GM18502 (cell line): ENCODE measurements around the gene IGSF9B.
A peak's percentile ranks its signal among the peaks of the same experiment; 100 is the strongest.

ENCODE experiments used
- ATAC-seq: cut with Tn5 transposase; IDR thresholded peaks from one replicate; pipeline ENCODE4 v1.9.1; 2021; ENCODE audit warnings: mild to moderate bottlenecking; ENCODE audit not compliant: unreplicated experiment, poor library complexity

Gene IGSF9B

GRCh38 chr11:133904818-133905515 is 51.8 kb downstream of the IGSF9B start:
- ATAC-seq, result no peak

DNA sequence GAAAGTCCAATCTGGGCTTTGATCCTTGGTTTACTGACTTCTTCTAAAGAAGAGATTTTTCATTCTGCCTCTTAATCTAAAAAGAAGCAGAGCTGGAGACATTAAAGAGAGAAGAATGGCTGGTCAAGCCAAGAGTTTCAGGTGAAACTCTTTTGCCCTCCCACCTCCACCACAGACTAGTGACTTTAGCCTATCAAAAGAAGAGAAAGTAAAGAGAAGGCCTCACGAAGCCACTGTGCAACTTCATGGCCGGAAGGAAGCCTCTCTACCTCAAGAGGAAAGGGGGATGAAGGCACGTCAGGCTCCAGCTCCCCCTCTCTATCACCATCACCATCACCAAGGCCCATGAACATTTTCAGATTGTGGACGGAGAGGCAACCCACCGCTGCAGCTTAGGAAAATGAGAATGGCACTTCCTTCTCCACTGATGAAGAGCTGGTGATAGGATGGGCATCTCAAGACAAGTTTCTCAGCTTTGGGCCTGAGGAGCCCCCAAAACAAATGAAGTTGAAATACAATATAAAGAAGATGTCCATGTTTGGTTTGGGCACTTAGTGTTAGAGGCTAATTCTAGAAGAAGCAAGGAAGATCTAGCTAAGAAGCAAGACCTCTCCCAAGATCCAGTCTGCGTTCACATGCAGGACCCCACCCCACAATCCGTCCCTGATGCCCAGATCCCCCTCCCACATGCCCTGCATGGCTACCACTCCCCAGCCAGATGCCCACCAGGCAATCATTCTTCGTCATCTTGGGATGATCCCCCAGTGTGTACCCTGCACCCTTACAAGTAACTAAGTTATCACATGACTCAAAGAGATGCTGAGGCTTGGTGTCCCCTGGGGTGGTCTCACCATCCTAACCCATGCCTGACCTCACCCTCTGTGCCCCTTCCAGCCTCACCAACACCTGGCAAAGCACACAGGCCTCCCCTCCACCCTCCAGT is 52.6 kb downstream of the IGSF9B start:
- no peak for ATAC-seq

DNA sequence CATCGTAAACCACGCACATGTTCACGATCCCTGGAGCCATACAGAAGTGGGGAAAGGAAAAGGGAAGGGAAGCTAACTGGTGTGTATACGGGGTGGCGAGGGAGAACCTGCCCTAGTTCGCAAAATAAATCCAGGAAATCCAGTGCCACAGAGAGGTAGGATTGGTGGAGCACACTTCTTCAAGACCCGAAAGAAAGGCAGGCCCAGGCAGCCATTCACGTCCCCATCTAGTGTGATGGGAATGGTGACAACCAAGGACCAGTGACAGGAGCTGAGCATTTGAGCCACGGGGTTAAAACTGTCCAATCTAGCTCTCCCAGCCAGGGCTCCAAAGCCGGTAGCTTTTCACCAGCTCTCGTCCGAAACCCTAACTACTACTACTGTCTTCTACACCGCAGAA is 53.7 kb downstream of the IGSF9B start:
- no peak for ATAC-seq

- no peak for ATAC-seq
Observed at GRCh38 chr11:133902506-133902905, 54.3 kb downstream of the IGSF9B start.

DNA sequence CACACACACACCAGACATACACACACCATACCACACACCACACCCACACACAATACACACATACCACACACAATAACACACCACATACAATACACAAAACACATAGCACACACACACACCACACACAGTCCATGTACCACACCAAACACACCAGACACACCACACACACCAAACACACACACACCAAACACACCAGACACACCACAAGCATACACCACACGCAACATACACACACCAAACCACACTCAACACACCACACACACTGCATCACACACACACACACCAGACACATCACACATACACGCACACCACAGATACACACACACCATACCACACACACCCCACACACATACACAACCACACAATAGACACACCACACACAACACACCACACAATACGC is 54.8 kb downstream of the IGSF9B start:
- ATAC-seq, result no peak

- ATAC-seq, result no peak
Observed at GRCh38 chr11:133901316-133901715, 55.5 kb downstream of the IGSF9B start.

DNA sequence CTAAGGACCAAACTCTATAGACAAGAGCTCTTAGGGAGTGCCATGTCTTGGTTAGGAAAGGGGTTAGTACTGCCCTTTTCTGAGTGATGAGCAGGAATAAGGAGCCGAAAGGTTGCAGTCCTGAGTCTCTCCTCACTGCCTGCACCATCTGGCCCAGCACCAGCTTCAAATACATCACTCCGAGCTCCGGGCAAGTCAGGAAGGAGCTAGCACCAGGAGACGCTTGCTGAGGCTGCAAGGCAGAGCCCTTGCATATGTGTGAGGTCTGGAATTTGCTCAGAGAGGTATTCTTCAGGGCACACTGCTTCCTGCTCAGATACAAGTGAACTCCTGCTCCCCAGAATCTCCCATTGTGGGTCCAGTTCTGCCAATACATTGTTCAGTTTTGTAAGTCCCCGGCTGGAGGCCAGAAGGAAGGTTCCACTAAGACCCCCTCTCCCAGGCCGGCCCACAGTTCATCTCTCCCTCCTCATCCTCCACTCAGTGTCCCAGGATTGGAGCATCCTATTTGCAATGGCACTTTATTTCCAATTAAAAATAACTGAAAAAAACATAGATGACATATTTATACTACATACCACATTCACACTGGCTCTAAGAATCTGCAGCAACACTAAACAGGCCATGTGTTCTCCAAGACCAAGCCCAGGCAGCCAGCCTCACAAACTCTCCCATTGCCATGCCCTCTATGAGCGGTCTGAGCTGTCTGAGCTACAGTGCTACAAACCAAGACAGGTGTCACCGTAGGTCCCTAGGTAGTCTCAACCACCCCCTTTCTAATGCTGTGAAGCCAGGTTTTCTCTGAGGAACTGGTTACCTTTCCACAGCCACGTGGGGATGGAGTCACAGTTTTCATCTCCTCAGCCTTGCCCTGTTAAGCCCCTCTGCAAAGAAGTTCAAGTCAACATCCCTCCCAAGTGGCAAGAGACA is 56.3 kb downstream of the IGSF9B start:
- no peak for ATAC-seq

GRCh38 chr11:133898770-133899115 is 58.0 kb downstream of the IGSF9B start:
- no peak for ATAC-seq

GRCh38 chr11:133898031-133898769 is 58.6 kb downstream of the IGSF9B start:
- peak; percentile 65 for ATAC-seq

DNA sequence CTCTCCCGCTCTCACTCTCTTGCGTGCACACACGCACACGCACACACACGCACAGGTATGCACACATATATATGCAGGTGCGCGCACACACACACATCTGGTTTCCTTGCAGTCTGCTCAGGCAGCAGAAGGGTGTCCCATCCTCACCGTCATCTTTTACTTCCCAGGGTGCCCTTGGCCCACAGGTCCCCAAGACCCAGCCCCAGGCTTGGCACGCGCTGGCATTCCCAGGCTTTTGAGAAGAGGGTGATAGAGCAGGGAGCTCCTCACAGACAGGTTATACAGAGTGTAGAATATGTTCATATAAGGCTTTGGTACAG is 59.5 kb downstream of the IGSF9B start:
- no peak for ATAC-seq

GRCh38 chr11:133896642-133897330 is 60.0 kb downstream of the IGSF9B start:
- no peak for ATAC-seq

- peak; percentile 57 for ATAC-seq
Observed at GRCh38 chr11:133896028-133896427, 60.7 kb downstream of the IGSF9B start.

GRCh38 chr11:133895551-133895950 is 61.2 kb downstream of the IGSF9B start:
- peak; percentile 25 for ATAC-seq

- ATAC-seq, result peak; percentile 56
Observed at GRCh38 chr11:133895061-133895479, 61.7 kb downstream of the IGSF9B start.

DNA sequence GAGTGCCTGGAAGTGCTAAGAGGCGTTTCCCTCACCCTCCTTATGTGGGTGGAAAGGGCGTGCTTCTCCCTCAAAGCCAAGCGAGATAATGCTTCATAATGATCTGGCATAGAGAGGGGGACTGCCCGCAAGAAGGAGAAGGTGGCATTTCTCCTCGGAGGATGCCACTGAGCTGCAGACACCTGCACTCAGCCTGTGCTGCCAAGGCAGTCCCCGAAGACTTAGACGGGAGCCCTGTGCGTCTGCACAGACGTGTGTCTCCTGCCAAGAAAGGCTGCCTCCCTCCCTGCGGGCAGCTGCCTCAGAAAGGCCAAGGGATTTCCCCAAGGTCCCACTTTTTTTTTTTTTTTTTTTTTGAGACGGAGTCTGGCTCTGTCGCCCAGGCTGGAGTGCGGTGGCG is 63.4 kb downstream of the IGSF9B start:
- ATAC-seq, result no peak

- no peak for ATAC-seq
Observed at GRCh38 chr11:133892584-133893380, 64.0 kb downstream of the IGSF9B start.

DNA sequence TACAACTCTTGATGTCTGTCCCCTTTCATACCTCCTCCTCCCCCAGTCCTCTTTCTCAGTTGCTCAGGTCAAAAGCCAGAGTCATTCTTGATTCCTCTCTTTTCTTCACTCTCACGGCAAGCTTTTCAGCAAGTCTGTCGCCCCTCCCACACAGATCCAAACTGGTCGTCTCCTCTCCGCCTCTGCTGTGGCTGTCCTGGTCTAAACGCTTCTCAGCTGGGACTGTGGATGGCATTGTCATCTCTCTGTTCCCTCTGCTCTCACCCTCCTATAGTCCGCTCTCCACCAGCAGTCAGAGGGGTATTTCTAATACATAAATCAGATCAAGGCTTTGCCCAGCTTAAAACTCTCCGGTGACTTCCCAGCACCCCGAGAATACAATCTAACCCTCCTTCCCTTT is 64.6 kb downstream of the IGSF9B start:
- ATAC-seq, result no peak

DNA sequence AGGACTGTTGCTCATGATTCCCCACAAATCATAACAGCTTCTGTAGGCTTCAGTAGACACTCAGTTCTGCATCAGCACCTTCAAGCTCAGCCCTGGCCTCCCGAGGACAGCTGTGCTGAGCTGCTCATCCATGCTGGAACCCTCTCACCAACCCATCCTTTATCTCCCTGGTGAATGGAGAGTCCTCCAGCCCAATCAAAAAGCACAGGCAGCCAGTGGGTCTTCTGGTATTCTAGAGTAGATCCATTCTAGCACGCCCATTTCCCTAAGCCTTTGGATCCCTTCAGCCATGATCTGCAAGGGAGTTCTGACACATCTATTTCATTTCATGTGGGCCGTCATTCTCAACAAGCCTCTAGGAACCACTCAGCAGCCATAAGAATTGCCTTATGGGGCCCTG is 66.9 kb downstream of the IGSF9B start:
- ATAC-seq, result no peak

DNA sequence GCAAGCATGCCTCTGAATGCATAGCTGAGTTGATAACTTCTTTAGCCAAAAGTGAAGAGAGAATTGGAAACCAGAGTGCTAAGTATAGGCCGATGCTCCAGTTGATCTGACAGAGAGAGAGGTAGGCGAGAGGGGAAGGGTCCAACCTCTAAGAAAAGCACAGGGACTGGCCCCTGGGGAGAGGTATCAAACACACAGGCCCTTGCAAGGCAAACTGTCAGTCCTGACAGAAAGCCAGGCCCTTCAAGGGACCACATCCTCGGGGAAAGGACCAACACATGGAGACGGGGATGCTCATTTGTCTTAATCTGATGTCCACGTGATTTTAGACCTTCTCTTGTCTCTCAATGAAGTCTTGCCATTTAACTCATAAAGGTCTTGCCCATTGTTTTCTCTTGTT is 67.6 kb downstream of the IGSF9B start:
- no peak for ATAC-seq
